NCI-H345 treated with DMSO at 0.1 percent for 48 hours (cell line): ENCODE data around the gene GATAD2A.
A peak's percentile ranks its signal among the peaks of the same experiment; 100 is the strongest.

Source experiments
- DNase-seq: peaks from one replicate; lab custom pipeline; 2025; ENCODE audit not compliant: unreplicated experiment; lab: John Stamatoyannopoulos, UW

Gene GATAD2A

GRCh38 chr19:19504754-19505668 is 99.5 kb downstream of the GATAD2A start:
- DNase-seq: no peak

- no peak for DNase-seq
These were observed 100.3 kb downstream of the GATAD2A start for GRCh38 chr19:19505669-19506326.

GRCh38 chr19:19506592-19506991 is 101.1 kb downstream of the GATAD2A start:
- DNase-seq: no peak

- no peak for DNase-seq
These were observed 101.9 kb downstream of the GATAD2A start for GRCh38 chr19:19507354-19507753.

GRCh38 chr19:19508217-19508616 is 102.7 kb downstream of the GATAD2A start:
- no peak for DNase-seq

- DNase-seq: no peak
These were observed 105.0 kb downstream of the GATAD2A start for GRCh38 chr19:19510432-19510831.

GRCh38 chr19:19513682-19514081 is 108.2 kb downstream of the GATAD2A start:
- DNase-seq: no peak

- no peak for DNase-seq
These were observed 108.8 kb downstream of the GATAD2A start for GRCh38 chr19:19514215-19514657.

GRCh38 chr19:19514881-19515641 is 109.6 kb downstream of the GATAD2A start, which contains the start of gene TSSK6:
TSSK6 (minus strand) TSS chr19:19515548; CDS start chr19:19515427, 121 bp downstream.
- no peak for DNase-seq

- peak; percentile 63 for DNase-seq
These were observed 110.4 kb downstream of the GATAD2A start, which contains the start of gene NDUFA13 for GRCh38 chr19:19515642-19516519. NDUFA13 (plus strand) TSS chr19:19516225; CDS start chr19:19516239, 14 bp downstream.

GRCh38 chr19:19517235-19517619 is 111.8 kb downstream of the GATAD2A start:
- DNase-seq: no peak

GRCh38 chr19:19520989-19521388 is 115.5 kb downstream of the GATAD2A start:
- no peak for DNase-seq

GRCh38 chr19:19523177-19523576 is 117.7 kb downstream of the GATAD2A start:
- no peak for DNase-seq

- no peak for DNase-seq
These were observed 118.6 kb downstream of the GATAD2A start for GRCh38 chr19:19524053-19524452.

GRCh38 chr19:19525611-19526380 is 120.3 kb downstream of the GATAD2A start:
- no peak for DNase-seq

- no peak for DNase-seq
These were observed 121.3 kb downstream of the GATAD2A start for GRCh38 chr19:19526581-19527370.

- DNase-seq: no peak
These were observed 121.8 kb downstream of the GATAD2A start for GRCh38 chr19:19527371-19527656.

- no peak for DNase-seq
These were observed 122.5 kb downstream of the GATAD2A start for GRCh38 chr19:19527674-19528625.
